SU-DHL-6 (cell line): Measurements from ENCODE around the gene PRKCA.
A peak's percentile ranks its signal among the peaks of the same experiment; 100 is the strongest.

Experiments
- H2AFZ ChIP-seq: fragments of 200-600 bp; sonication (generic); 2 replicates; pipeline ENCODE4 v1.6.1; 2014; ENCODE audit warnings: low read depth, mild to moderate bottlenecking, moderate library complexity, mixed read lengths, antibody characterized with exemption, low read length; ENCODE audit not compliant: severe bottlenecking
- H3F3A ChIP-seq: fragments of 200-600 bp; shearing (Covaris generic); 2 replicates; pipeline ENCODE4 v1.6.0; 2016; ENCODE audit warnings: antibody characterized with exemption, mild to moderate bottlenecking; ENCODE audit not compliant: insufficient read depth
- H3K27ac ChIP-seq: fragments of 200-600 bp; sonication (generic); 2 replicates; pipeline ENCODE4 v1.5.1; 2016; ENCODE audit warnings: low read depth, mild to moderate bottlenecking, low read length, moderate library complexity, mixed read lengths
- H3K27me3 ChIP-seq: fragments of 200-600 bp; sonication (generic), shearing (Covaris generic); 2 replicates; pipeline ENCODE4 v1.6.0; 2014; ENCODE audit warnings: mild to moderate bottlenecking, low read length
- H3K36me3 ChIP-seq: fragments of 200-600 bp; sonication (generic); 2 replicates; pipeline ENCODE4 v1.6.1; 2014; ENCODE audit warnings: mild to moderate bottlenecking, low read length, mixed read lengths
- H3K4me2 ChIP-seq: fragments of 300-600, 200-600 bp; shearing (Covaris generic), sonication (generic); 2 replicates; pipeline ENCODE4 v1.6.0; 2014; ENCODE audit warnings: low read length, low read depth, mild to moderate bottlenecking; ENCODE audit not compliant: poor library complexity, severe bottlenecking
- H3K4me3 ChIP-seq: fragments of 200-600 bp; sonication (generic); 2 replicates; pipeline ENCODE4 v1.5.1; 2014; ENCODE audit warnings: antibody characterized with exemption, low read length, mild to moderate bottlenecking, mixed read lengths; ENCODE audit not compliant: insufficient read depth, poor library complexity, severe bottlenecking
- H3K79me2 ChIP-seq: fragments of 200-600 bp; sonication (generic); 2 replicates; pipeline ENCODE4 v1.6.1; 2014; ENCODE audit warnings: mild to moderate bottlenecking, low read length, moderate library complexity; ENCODE audit not compliant: insufficient read depth
- H3K9ac ChIP-seq: fragments of 200-600 bp; sonication (generic); 2 replicates; pipeline ENCODE4 v1.7.0; 2014; ENCODE audit warnings: mild to moderate bottlenecking, low read length
- H3K9me2 ChIP-seq: fragments of 200-600 bp; sonication (generic); replicated peaks from 2 replicates; pipeline ENCODE4 v1.6.1; 2014; ENCODE audit warnings: low read length; ENCODE audit not compliant: insufficient read depth
- H3K9me3 ChIP-seq: fragments of 200-600 bp; sonication (generic); 2 replicates; pipeline ENCODE4 v1.6.1; 2014; ENCODE audit warnings: low read length, mixed read lengths; ENCODE audit not compliant: insufficient read depth
- H4K20me1 ChIP-seq: fragments of 200-600 bp; sonication (generic); 2 replicates; pipeline ENCODE4 v1.6.1; 2014; ENCODE audit warnings: low read depth, mild to moderate bottlenecking, antibody characterized with exemption, low read length, moderate library complexity, mixed read lengths
- CTCF ChIP-seq: fragments of 200-600 bp; sonication (generic); IDR thresholded peaks from one replicate; pipeline ENCODE4 v1.5.1; 2017; ENCODE audit warnings: antibody characterized with exemption, mild to moderate bottlenecking, low read length, moderate library complexity; ENCODE audit not compliant: insufficient read depth, poor library complexity, severe bottlenecking
- EZH2phosphoT487 ChIP-seq: fragments of 200-600 bp; sonication (generic), shearing (Covaris generic); conservative IDR thresholded peaks from 2 replicates; pipeline ENCODE4 v1.6.1; 2018; ENCODE audit warnings: mild to moderate bottlenecking, antibody characterized with exemption, low read length, moderate library complexity, mixed read lengths

Gene PRKCA

DNA sequence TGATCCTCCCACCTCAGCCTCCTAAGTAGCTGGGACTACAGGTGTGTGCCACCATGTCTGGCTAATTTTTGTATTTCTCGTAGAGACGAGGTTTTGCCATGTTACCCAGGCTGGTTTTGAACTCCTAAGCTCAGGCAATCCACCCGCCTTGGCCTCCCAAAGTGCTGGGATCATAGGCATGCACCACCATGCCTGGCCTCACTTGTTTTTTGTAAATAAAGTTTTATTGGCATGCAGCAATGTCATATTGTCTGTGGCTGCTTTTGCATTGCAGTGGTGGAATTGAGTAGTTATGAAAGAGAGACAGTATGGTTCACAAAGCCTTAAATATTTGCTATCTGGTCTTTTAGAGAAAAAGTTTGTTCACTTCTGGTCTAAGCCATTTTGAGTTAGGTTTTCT is 124.7 kb downstream of the PRKCA start:
- Histone ChIP-seq H3K36me3 (no peaks in the 10 kb centered on the region), H3F3A (peaks cover 14% of the 10 kb centered on the region; the same call in 1 of the 2 replicates), H3K4me2 (no peak overlapping the region), H3K79me2 (peaks cover 100% of the 10 kb centered on the region), H3K9me2 (no peaks in the 10 kb centered on the region), H3K9me3 (no peaks in the 10 kb centered on the region), H3K27ac (peak overlapping the region; percentile 52), H3K27me3 (no peaks in the 10 kb centered on the region), H2AFZ (no peak overlapping the region), H3K4me3 (no peak overlapping the region), H3K9ac (no peak overlapping the region), H4K20me1 (no peaks in the 10 kb centered on the region)
- TF ChIP-seq CTCF (no peak), EZH2phosphoT487 (no peak)

GRCh38 chr17:66429680-66430079 is 127.3 kb downstream of the PRKCA start:
- Histone ChIP-seq H3K9me3 (no peaks in the 10 kb centered on the region), H3K4me3 (no peak overlapping the region), H2AFZ (no peak overlapping the region), H3K9me2 (no peaks in the 10 kb centered on the region), H3K9ac (0 out of 2 replicates have a peak overlapping the region, but pooled peaks have one; percentile 6), H3K27ac (peak overlapping the region; percentile 61), H3K79me2 (peaks cover 100% of the 10 kb centered on the region), H3F3A (peaks cover 16% of the 10 kb centered on the region; the same call in 1 of the 2 replicates), H3K27me3 (no peaks in the 10 kb centered on the region), H3K4me2 (peak overlapping the region; percentile 40), H4K20me1 (no peaks in the 10 kb centered on the region), H3K36me3 (no peaks in the 10 kb centered on the region)
- no peak for TF ChIP-seq EZH2phosphoT487
- no peak for TF ChIP-seq CTCF

GRCh38 chr17:66430846-66431795 is 128.7 kb downstream of the PRKCA start:
- Histone ChIP-seq H3K36me3 (no peaks in the 10 kb centered on the region), H3K4me3 (no peak overlapping the region), H3F3A (peaks cover 16% of the 10 kb centered on the region; the same call in 1 of the 2 replicates), H3K79me2 (peaks cover 100% of the 10 kb centered on the region), H3K4me2 (no peak overlapping the region), H2AFZ (no peak overlapping the region), H3K9me3 (no peaks in the 10 kb centered on the region), H3K27me3 (no peaks in the 10 kb centered on the region), H4K20me1 (no peaks in the 10 kb centered on the region), H3K27ac (peak overlapping the region; percentile 61; the same call in 1 of the 2 replicates), H3K9ac (0 out of 2 replicates have a peak overlapping the region, but pooled peaks have one; percentile 4), H3K9me2 (no peaks in the 10 kb centered on the region)
- no peak for TF ChIP-seq CTCF
- TF ChIP-seq EZH2phosphoT487: no peak
